ENCODE data around the gene FBXO41.

Gene FBXO41

DNA sequence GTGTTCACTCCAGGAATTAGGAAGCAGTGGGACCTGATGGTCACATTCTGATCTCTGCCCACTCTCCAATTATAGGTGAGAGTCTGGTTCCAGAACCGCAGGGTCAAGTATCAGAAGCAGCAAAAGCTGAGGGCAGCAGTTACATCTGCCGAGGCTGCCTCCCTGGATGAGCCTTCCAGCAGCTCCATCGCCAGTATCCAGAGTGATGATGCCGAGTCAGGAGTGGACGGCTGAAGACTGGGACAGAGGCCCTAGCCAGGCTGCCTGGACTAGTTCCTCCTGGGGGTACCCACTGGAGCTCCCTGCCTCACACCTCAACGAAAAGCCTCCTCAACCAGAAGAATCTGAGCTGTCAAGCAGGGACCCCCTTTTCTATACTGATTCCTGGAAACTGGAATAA, 73.6 kb downstream of the FBXO41 start:
- no peak for DNase-seq (ENCODE audit: low read depth)

- DNase-seq (ENCODE audit: low read depth), result no peak
These were observed 74.3 kb downstream of the FBXO41 start for GRCh38 chr2:73210019-73210418.

DNA sequence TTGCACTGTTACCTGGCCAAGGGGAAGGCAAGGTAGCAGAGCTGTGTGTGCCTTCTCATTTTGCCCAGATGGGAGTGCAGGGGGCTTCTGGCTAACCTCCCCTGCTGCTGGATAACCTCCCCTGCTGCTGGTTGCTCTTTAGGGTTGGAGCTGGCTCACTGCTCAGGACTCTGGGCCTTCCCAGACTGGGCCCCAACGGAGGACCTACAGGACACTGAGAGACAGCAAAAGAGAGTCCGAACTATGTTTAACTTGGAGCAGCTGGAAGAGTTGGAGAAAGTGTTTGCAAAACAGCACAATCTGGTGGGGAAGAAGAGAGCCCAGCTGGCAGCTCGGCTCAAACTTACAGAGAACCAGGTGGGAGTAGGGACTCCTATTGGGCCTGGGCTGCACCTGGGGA, 76.0 kb downstream of the FBXO41 start:
- DNase-seq (ENCODE audit: low read depth), result no peak

- DNase-seq (ENCODE audit: low read depth), result no peak
These were observed 78.7 kb downstream of the FBXO41 start for GRCh38 chr2:73205611-73206010.

Measured in ELR (cell line).